HepG2 (cell line): ENCODE data around the gene TSPAN17. TPM values are rescaled to one million over a fixed set of nuclear protein-coding genes. Genes with fewer than 3 reads are reported as not detected.

Source experiments
- ATAC-seq: fragments of 200-7000 bp; cut with Tn5 transposase; 3 replicates; pipeline ENCODE4 v1.9.1; 2020; ENCODE audit warnings: mild to moderate bottlenecking, moderate library complexity
- BruUV-seq: library from RNA; stranded (reverse); fragments of 400-500 nt; replicated peaks from 2 replicates; lab custom pipeline; 2021; lab: Mats Ljungman, UMichigan
- CTCF ChIA-PET: fragments of 300-600 bp; formaldehyde crosslinking; extraction: SDS; loops from one replicate; lab custom pipeline; 2021; ENCODE audit warnings: low total read pairs, inconsistent platforms, low intra/inter-chr PET ratio; lab: Yijun Ruan, JAX
- POLR2A ChIA-PET: fragments of 350-600 bp; sonication (Branson Sonifier 250); formaldehyde crosslinking; loops from one replicate; lab custom pipeline; 2020; ENCODE audit warnings: antibody characterized with exemption, inconsistent platforms; lab: Yijun Ruan, JAX
- DNase-seq: peaks from one replicate; pipeline ENCODE4 v3.0.0-alpha.2; 2015; ENCODE audit warnings: low spot score
- FAIRE-seq: peaks from 3 replicates; lab custom pipeline; 2011; peaks lifted over from hg19 to GRCh38; lab: Jason Lieb, UNC
- H2AFZ ChIP-seq: one replicate; pipeline ENCODE4 v1.6.1; 2011; ENCODE audit warnings: low read length, inconsistent platforms
- H3K27ac ChIP-seq: fragments of 300-600 bp; 3 replicates; pipeline ENCODE4 v1.8.0; 2011; ENCODE audit warnings: mixed run types, mild to moderate bottlenecking, mixed read lengths, low read length, inconsistent platforms; ENCODE audit not compliant: insufficient read depth; ENCODE audit errors: extremely low read length
- H3K27me3 ChIP-seq, 2 experiments: fragments of 200-600 bp in 1 of 2; 2 replicates in 1 of 2; 3 replicates in 1 of 2; pipeline versions ENCODE4 v1.6.0 to v1.8.0; 2011; ENCODE audit warnings: low read length in 2 of 2, mild to moderate bottlenecking in 2 of 2, moderate library complexity in 2 of 2, inconsistent platforms in 1 of 2; ENCODE audit not compliant: insufficient read depth in 2 of 2, control insufficient read depth in 1 of 2
- H3K36me3 ChIP-seq, 2 experiments: fragments of 200-600 bp in 1 of 2; replicated peaks in 1 of 2; 2 replicates in 1 of 2; 3 replicates in 1 of 2; pipeline versions ENCODE4 v1.5.1 to v1.8.0; 2011; ENCODE audit warnings: low read length in 2 of 2, inconsistent platforms in 1 of 2; ENCODE audit not compliant: insufficient read depth in 2 of 2, control insufficient read depth in 1 of 2
- H3K4me1 ChIP-seq: 2 replicates; pipeline ENCODE4 v1.5.1; 2012; ENCODE audit warnings: low read length, inconsistent platforms; ENCODE audit not compliant: insufficient read depth
- H3K4me2 ChIP-seq: 2 replicates; pipeline ENCODE4 v1.6.0; 2011; ENCODE audit warnings: low read depth, low read length, inconsistent platforms
- H3K4me3 ChIP-seq, 3 experiments: fragments of 200-600 bp in 1 of 3; sonication (generic), shearing (Covaris generic) in 1 of 3; replicated peaks in 1 of 3; 2 replicates each; pipeline ENCODE4 v1.5.1; 2011 to 2016; ENCODE audit warnings: low read length in 3 of 3, inconsistent platforms in 2 of 3, low read depth in 2 of 3, mild to moderate bottlenecking in 2 of 3, control low read depth in 1 of 3, mixed read lengths in 1 of 3; ENCODE audit not compliant: insufficient read depth in 1 of 3
- H3K79me2 ChIP-seq: one replicate; pipeline ENCODE4 v1.6.1; 2011; ENCODE audit warnings: low read length, inconsistent platforms; ENCODE audit not compliant: insufficient read depth
- H3K9ac ChIP-seq: 2 replicates; pipeline ENCODE4 v1.6.0; 2011; ENCODE audit warnings: mild to moderate bottlenecking, low read depth, low read length, inconsistent platforms; ENCODE audit not compliant: insufficient read depth
- H3K9me3 ChIP-seq: 2 replicates; pipeline ENCODE4 v1.5.1; 2012; ENCODE audit warnings: mild to moderate bottlenecking, low read length
- H4K20me1 ChIP-seq: 2 replicates; pipeline ENCODE4 v1.6.0; 2011; ENCODE audit warnings: inconsistent platforms, mild to moderate bottlenecking, low read length, moderate library complexity; ENCODE audit not compliant: insufficient read depth
- AGO1 ChIP-seq: fragments of 200-400 bp; formaldehyde crosslinking; IDR thresholded peaks from 2 replicates; pipeline ENCODE4 v1.6.1; 2017; ENCODE audit warnings: mild to moderate bottlenecking, low read depth, low read length, moderate library complexity; ENCODE audit not compliant: poor library complexity, severe bottlenecking
- HOXA5 ChIP-seq: sonication (generic); formaldehyde crosslinking; IDR thresholded peaks from 2 replicates; pipeline ENCODE4 v1.4.0; 2020; ENCODE audit warnings: missing genetic modification reagents
- MTF2 ChIP-seq: sonication (generic); formaldehyde crosslinking; IDR thresholded peaks from 2 replicates; pipeline ENCODE4 v1.5.0; 2020; ENCODE audit warnings: missing genetic modification reagents, borderline replicate concordance
- MXD3 ChIP-seq: IDR thresholded peaks from 2 replicates; pipeline ENCODE4 v1.6.1; 2016; ENCODE audit warnings: mild to moderate bottlenecking, missing biosample characterization, missing genetic modification reagents
- PTBP1 ChIP-seq: fragments of 200-400 bp; formaldehyde crosslinking; IDR thresholded peaks from 2 replicates; pipeline ENCODE4 v1.6.1; 2018; ENCODE audit warnings: low read length, low read depth; ENCODE audit not compliant: poor library complexity, severe bottlenecking
- SRSF4 ChIP-seq: fragments of 200-400 bp; formaldehyde crosslinking; IDR thresholded peaks from one replicate; pipeline ENCODE4 v1.6.1; 2018; ENCODE audit warnings: mild to moderate bottlenecking, low read depth, low read length, moderate library complexity; ENCODE audit not compliant: poor library complexity, severe bottlenecking
- ZFYVE20 ChIP-seq: sonication (generic); formaldehyde crosslinking; IDR thresholded peaks from 2 replicates; pipeline ENCODE4 v1.8.0; 2023; ENCODE audit warnings: low read depth, mild to moderate bottlenecking, moderate library complexity, missing genetic modification reagents, borderline replicate concordance
- ZNF234 ChIP-seq: sonication (generic); formaldehyde crosslinking; conservative IDR thresholded peaks from 2 replicates; pipeline ENCODE4 v1.5.1; 2020; ENCODE audit warnings: mild to moderate bottlenecking, missing genetic modification reagents
- ZNF24 ChIP-seq: fragments of 450-650 bp; IDR thresholded peaks from 2 replicates; pipeline ENCODE4 v1.6.1; 2017; ENCODE audit warnings: antibody characterized with exemption, mild to moderate bottlenecking
- ZNF367 ChIP-seq: sonication (generic); formaldehyde crosslinking; IDR thresholded peaks from 2 replicates; pipeline ENCODE4 v1.4.0; 2020; ENCODE audit warnings: missing genetic modification reagents, borderline replicate concordance
- ZNF562 ChIP-seq: sonication (generic); formaldehyde crosslinking; IDR thresholded peaks from 2 replicates; pipeline ENCODE4 v1.8.0; 2022; ENCODE audit warnings: missing genetic modification reagents, borderline replicate concordance
- ZNF616 ChIP-seq: sonication (generic); formaldehyde crosslinking; IDR thresholded peaks from 2 replicates; pipeline ENCODE4 v1.5.0; 2020; ENCODE audit warnings: low read depth, mild to moderate bottlenecking, missing genetic modification reagents
- ZNF710 ChIP-seq: sonication (generic); formaldehyde crosslinking; IDR thresholded peaks from 2 replicates; pipeline ENCODE4 v1.5.0; 2020; ENCODE audit warnings: mild to moderate bottlenecking, missing genetic modification reagents, borderline replicate concordance
- ZNF746 ChIP-seq: sonication (generic); formaldehyde crosslinking; IDR thresholded peaks from 2 replicates; pipeline ENCODE4 v1.8.0; 2022; ENCODE audit warnings: mild to moderate bottlenecking, missing genetic modification reagents
- ZNF773 ChIP-seq: sonication (generic); formaldehyde crosslinking; IDR thresholded peaks from 2 replicates; pipeline ENCODE4 v1.4.0; 2020; ENCODE audit warnings: missing genetic modification reagents, borderline replicate concordance
- ZSCAN30 ChIP-seq: sonication (generic); formaldehyde crosslinking; IDR thresholded peaks from 2 replicates; pipeline ENCODE4 v1.5.0; 2020; ENCODE audit warnings: mild to moderate bottlenecking, missing genetic modification reagents
- WGBS: methylation state at CpG from one replicate; pipeline ENCODE4 v1.1.6; 2017; ENCODE audit warnings: low lambda C conversion rate; 5-methylcytosine and 5-hydroxymethylcytosine counted together
- in situ Hi-C: cut with HindIII; loops from 2 replicates; pipeline ENCODE4 v1.10.0; 2017; ENCODE audit warnings: low pct_unique_long_range_greater_than_20kb; ENCODE audit not compliant: extremely low pct_ligation_motif_present
- intact Hi-C: fragments of 100-400 bp; cut with micrococcal nuclease; formaldehyde crosslinking; loops from one replicate; pipeline ENCODE4 v1.10.0; 2022; ENCODE audit not compliant: unreplicated experiment
- polyA plus RNA-seq, 8 experiments: library from polyadenylated mRNA; depleted of rRNA in 3 of 8; stranded (reverse) in 7 of 8; unstranded in 1 of 8; fragments of >200 nt; fragmentation: Illumina TruSeq in 4 of 8; extraction: Trizol in 4 of 8; gene quantifications; 2 replicates each; pipeline versions ENCODE4 v1.2.1 to v1.2.3, GENCODE V29; 2011 to 2016; ENCODE audit warnings: low read depth in 4 of 8, missing spikeins in 1 of 8, mixed read lengths in 1 of 8; ENCODE audit not compliant: insufficient read depth in 1 of 8
- total RNA-seq, 5 experiments: library from RNA; depleted of rRNA; stranded (reverse); fragments of >200 nt; fragmentation: Illumina TruSeq; extraction: Trizol; gene quantifications; 2 replicates each; pipeline ENCODE4 v1.2.3, GENCODE V29; 2016; ENCODE audit warnings: low read depth in 1 of 5

TSPAN17 gene
- total and polyA plus RNA-seq, 2 of the 13 experiments (the other 11 are each of a cell fraction or from before 2014, with no cell fraction given) = 11.5 to 15.0 TPM

- TF ChIP-seq MXD3 (no peak), ZNF367 (CRISPR knock-in tag) (no peak), SRSF4 (no peak), ZNF234 (CRISPR knock-in tag) (no peak), ZNF710 (CRISPR knock-in tag) (no peak), ZNF562 (no peak)
These were observed 8.8 kb upstream of the TSPAN17 start (continued) for GRCh38 chr5:176638437-176638836.

GRCh38 chr5:176639208-176639607 lies 8.1 kb upstream of the TSPAN17 start:
- FAIRE-seq = no peak
- Histone ChIP-seq H3K79me2 (no peaks in the 10 kb centered on the region), H3K4me3 (no peak overlapping the region), H3K4me1 (no peaks in the 10 kb centered on the region), H3K27me3 (peaks cover 13 to 63% of the 10 kb centered on the region in 2 experiments), H3K9me3 (no peaks in the 10 kb centered on the region), H3K4me2 (no peak overlapping the region), H2AFZ (no peak overlapping the region), H4K20me1 (no peaks in the 10 kb centered on the region), H3K27ac (no peak overlapping the region), H3K9ac (no peak overlapping the region), H3K36me3 (no peaks in the 10 kb centered on the region)
- no TSS peak for BruUV-seq
- DNase-seq = no peak
- intact Hi-C loops (no loop called here), in situ Hi-C loops (no loop called here)
- no peak for ATAC-seq
- ChIA-PET POLR2A (no interaction called here), CTCF (no interaction called here)
- WGBS = 7% methylated on average over 2 of the region's 4 CpGs
- no peak for TF ChIP-seq PTBP1
- no peak for TF ChIP-seq ZFYVE20 (CRISPR knock-in tag)
- no peak for TF ChIP-seq ZSCAN30 (CRISPR knock-in tag)
- no peak for TF ChIP-seq ZNF616
- no peak for TF ChIP-seq ZNF746 (CRISPR knock-in tag)
- TF ChIP-seq ZNF24 = no peak
- TF ChIP-seq MTF2 (CRISPR knock-in tag) = no peak
- no peak for TF ChIP-seq AGO1
- no peak for TF ChIP-seq HOXA5
- TF ChIP-seq ZNF773 (CRISPR knock-in tag) = no peak
